K562 (cell line): ENCODE data around the gene GYPE. TPM values are rescaled to one million over a fixed set of nuclear protein-coding genes. Genes with fewer than 3 reads are reported as not detected.
"Not testable (repeated sequence)": the region's sequence is repeated elsewhere in the genome, so short reads cannot be mapped to it uniquely, and the experiment has no call there.

Source experiments
- ATAC-seq: fragments of 200-7000 bp; cut with Tn5 transposase; 3 replicates; pipeline ENCODE4 v1.9.1; 2020; ENCODE audit warnings: moderate library complexity
- BruUV-seq: library from RNA; stranded (reverse); fragments of 400-500 nt; replicated peaks from 2 replicates; lab custom pipeline; 2021; lab: Mats Ljungman, UMichigan
- CTCF ChIA-PET: fragments of 300-600 bp; formaldehyde crosslinking; extraction: SDS; loops from one replicate; lab custom pipeline; 2021; ENCODE audit warnings: low intra/inter-chr PET ratio; lab: Yijun Ruan, JAX
- POLR2A ChIA-PET: fragments of 300-600, 350-650 bp; sonication (Branson Sonifier 250); formaldehyde crosslinking; extraction: SDS; loops from one replicate; lab custom pipeline; 2021; ENCODE audit warnings: antibody characterized with exemption, inconsistent platforms; lab: Yijun Ruan, JAX
- DNase-seq, 4 experiments: peaks; one replicate each; pipeline versions ENCODE4 v3.0.0 to v3.0.0-alpha.2; 2011 to 2018; ENCODE audit warnings: low spot score in 3 of 4, mixed read lengths in 3 of 4; ENCODE audit errors: extremely low read depth in 1 of 4
- FAIRE-seq: peaks from 2 replicates; lab custom pipeline; 2011; peaks lifted over from hg19 to GRCh38; lab: Jason Lieb, UNC
- H2AFZ ChIP-seq: 2 replicates; pipeline ENCODE4 v1.6.0; 2011; ENCODE audit warnings: low read depth, low read length, control low read depth, inconsistent platforms
- H3K27ac ChIP-seq: fragments of 200-600 bp; 3 replicates; pipeline ENCODE4 v1.8.0; 2011; ENCODE audit warnings: low read depth, mild to moderate bottlenecking, control low read depth, inconsistent platforms, low read length, moderate library complexity, mixed read lengths; ENCODE audit errors: extremely low read depth
- H3K27me3 ChIP-seq, 2 experiments: fragments of 300-600 bp in 1 of 2; 2 replicates in 1 of 2; 3 replicates in 1 of 2; pipeline versions ENCODE4 v1.6.0 to v1.8.0; 2011; ENCODE audit warnings: inconsistent platforms in 2 of 2, low read length in 2 of 2, mild to moderate bottlenecking in 1 of 2, mixed read lengths in 1 of 2, moderate library complexity in 1 of 2; ENCODE audit not compliant: control insufficient read depth in 2 of 2, insufficient read depth in 2 of 2
- H3K36me3 ChIP-seq: fragments of 300-600 bp; 3 replicates; pipeline ENCODE4 v1.8.0; 2011; ENCODE audit warnings: mild to moderate bottlenecking, low read length, inconsistent platforms; ENCODE audit not compliant: control insufficient read depth, insufficient read depth
- H3K4me1 ChIP-seq, 2 experiments: fragments of 200-600 bp in 1 of 2; replicated peaks in 1 of 2; 2 replicates in 1 of 2; 3 replicates in 1 of 2; pipeline versions ENCODE4 v1.5.1 to v1.8.0; 2011; ENCODE audit warnings: inconsistent platforms in 2 of 2, low read length in 2 of 2, mild to moderate bottlenecking in 1 of 2, mixed read lengths in 1 of 2, moderate library complexity in 1 of 2; ENCODE audit not compliant: control insufficient read depth in 2 of 2, insufficient read depth in 2 of 2
- H3K4me2 ChIP-seq: 2 replicates; pipeline ENCODE4 v1.6.1; 2011; ENCODE audit warnings: low read length, control low read depth, inconsistent platforms, mixed read lengths; ENCODE audit not compliant: insufficient read depth
- H3K4me3 ChIP-seq: fragments of 200-600 bp; sonication (generic), shearing (Covaris generic); 2 replicates; pipeline ENCODE4 v1.5.1; 2016; ENCODE audit warnings: control low read depth, inconsistent platforms
- H3K79me2 ChIP-seq: fragments of 200-600 bp; 3 replicates; pipeline ENCODE4 v1.8.0; 2011; ENCODE audit warnings: low read length, inconsistent platforms; ENCODE audit not compliant: control insufficient read depth, insufficient read depth
- H3K9ac ChIP-seq, 2 experiments: 2 replicates each; pipeline versions ENCODE4 v1.6.0 to v1.6.1; 2011; ENCODE audit warnings: low read depth in 2 of 2, low read length in 2 of 2, control low read depth in 1 of 2, inconsistent platforms in 1 of 2, mild to moderate bottlenecking in 1 of 2, mixed read lengths in 1 of 2; ENCODE audit not compliant: insufficient read depth in 1 of 2
- H3K9me1 ChIP-seq: one replicate; pipeline ENCODE4 v1.6.0; 2011; ENCODE audit warnings: inconsistent platforms, mild to moderate bottlenecking, low read length, moderate library complexity; ENCODE audit not compliant: control insufficient read depth, insufficient read depth
- H3K9me3 ChIP-seq: replicated peaks from 2 replicates; pipeline ENCODE4 v1.5.1; 2011; ENCODE audit warnings: low read depth, low read length, inconsistent platforms; ENCODE audit not compliant: control insufficient read depth, insufficient read depth
- H4K20me1 ChIP-seq: replicated peaks from 2 replicates; pipeline ENCODE4 v1.6.1; 2011; ENCODE audit warnings: low read length, inconsistent platforms, mixed read lengths; ENCODE audit not compliant: control insufficient read depth, insufficient read depth
- ATF7 ChIP-seq: fragments of 450-650 bp; IDR thresholded peaks from 2 replicates; pipeline ENCODE4 v1.7.1; 2014; ENCODE audit warnings: mild to moderate bottlenecking, moderate library complexity
- CREM ChIP-seq: IDR thresholded peaks from 2 replicates; pipeline ENCODE4 v1.6.1; 2014; ENCODE audit warnings: antibody characterized with exemption, low read depth
- CXXC5 ChIP-seq: fragments of 250-450 bp; sonication (Bioruptor Pico); IDR thresholded peaks from 2 replicates; pipeline ENCODE4 v1.8.0; 2022; ENCODE audit warnings: inconsistent platforms, mild to moderate bottlenecking, moderate library complexity
- ETV5 ChIP-seq: sonication (generic); formaldehyde crosslinking; IDR thresholded peaks from 2 replicates; pipeline ENCODE4 v1.4.0; 2020; ENCODE audit warnings: low read depth, mild to moderate bottlenecking, missing genetic modification reagents
- GABPA ChIP-seq: fragments of 200-800 bp; sonication (Bioruptor generic); conservative IDR thresholded peaks from 2 replicates; pipeline ENCODE4 v1.6.1; 2016; ENCODE audit warnings: low read depth, missing genetic modification characterization, missing compliant biosample characterization
- GATAD2A ChIP-seq: fragments of 450-650 bp; IDR thresholded peaks from 2 replicates; pipeline ENCODE4 v1.6.1; 2017
- PBX2 ChIP-seq, 2 experiments: IDR thresholded peaks in 1 of 2; conservative IDR thresholded peaks in 1 of 2; 2 replicates each; pipeline ENCODE4 v1.6.1; 2016; ENCODE audit warnings: low read depth in 2 of 2, mild to moderate bottlenecking in 1 of 2, missing compliant biosample characterization in 1 of 2, missing genetic modification characterization in 1 of 2, moderate library complexity in 1 of 2
- PHB2 ChIP-seq: fragments of 450-650 bp; IDR thresholded peaks from 2 replicates; pipeline ENCODE4 v1.6.1; 2017; ENCODE audit warnings: low read depth
- PKNOX1 ChIP-seq: fragments of 450-650 bp; IDR thresholded peaks from 2 replicates; pipeline ENCODE4 v1.6.1; 2016
- SMAD4 ChIP-seq: fragments of 250-450 bp; sonication (Bioruptor Pico); conservative IDR thresholded peaks from 2 replicates; pipeline ENCODE4 v1.8.0; 2021; ENCODE audit warnings: inconsistent platforms, mild to moderate bottlenecking, moderate library complexity
- SMARCA4 ChIP-seq: fragments of 450-650 bp; IDR thresholded peaks from 2 replicates; pipeline ENCODE4 v1.6.1; 2016
- SMARCE1 ChIP-seq: fragments of 450-650 bp; IDR thresholded peaks from 2 replicates; pipeline ENCODE4 v1.7.1; 2016; ENCODE audit warnings: mild to moderate bottlenecking
- TAF9B ChIP-seq: fragments of 450-650 bp; IDR thresholded peaks from 2 replicates; pipeline ENCODE4 v1.6.1; 2018; ENCODE audit warnings: mild to moderate bottlenecking; ENCODE audit not compliant: partially characterized antibody
- TAL1 ChIP-seq: fragments of 450-650 bp; IDR thresholded peaks from 2 replicates; pipeline ENCODE4 v1.6.1; 2016; ENCODE audit warnings: mild to moderate bottlenecking
- TEAD4 ChIP-seq, 2 experiments: sonication (generic) in 1 of 2; formaldehyde crosslinking in 1 of 2; IDR thresholded peaks; 2 replicates each; pipeline versions ENCODE4 v1.6.1 to v1.8.0; 2012 to 2022; ENCODE audit warnings: borderline replicate concordance in 1 of 2, inconsistent platforms in 1 of 2, low read length in 1 of 2, mild to moderate bottlenecking in 1 of 2, missing genetic modification reagents in 1 of 2
- ZMIZ1 ChIP-seq, 2 experiments: fragments of 150-350 bp in 1 of 2; IDR thresholded peaks; 2 replicates each; pipeline ENCODE4 v1.6.1; 2012 to 2016; ENCODE audit warnings: low read depth in 2 of 2, low read length in 2 of 2, mild to moderate bottlenecking in 1 of 2, moderate library complexity in 1 of 2
- WGBS: fragments of 100-300 bp; shearing (Covaris generic); methylation state at CpG from one replicate; pipeline ENCODE4 v1.1.6; 2016; ENCODE audit warnings: low coverage, mixed read lengths; ENCODE audit not compliant: insufficient coverage; ENCODE audit errors: missing lambda C conversion rate; 5-methylcytosine and 5-hydroxymethylcytosine counted together
- in situ Hi-C: fragments of 300-500 bp; cut with MboI; formaldehyde crosslinking; loops from 4 replicates; pipeline ENCODE4 v1.15.0; 2018; ENCODE audit warnings: inconsistent platforms, mixed read lengths
- intact Hi-C: fragments of 100-400 bp; cut with micrococcal nuclease; formaldehyde crosslinking; loops from 2 replicates; pipeline ENCODE4 v1.14.2; 2022
- polyA plus RNA-seq, 8 experiments: library from polyadenylated mRNA; depleted of rRNA in 4 of 8; stranded (reverse) in 5 of 8; unstranded in 3 of 8; fragments of >200 nt; fragmentation: Nextera tagmentation in 2 of 8; fragmentation: Illumina TruSeq in 1 of 8; extraction: Ambion mirVana in 2 of 8; extraction: Trizol in 1 of 8; gene quantifications; 2 replicates each; pipeline versions ENCODE4 v1.2.1 to v1.2.3, GENCODE V29; 2011 to 2014; ENCODE audit warnings: inconsistent platforms in 1 of 8, missing spikeins in 1 of 8
- total RNA-seq, 7 experiments: library from RNA; depleted of rRNA in 6 of 7; stranded (reverse); fragments of >200 nt in 6 of 7; fragmentation: Illumina TruSeq in 2 of 7; extraction: Trizol in 2 of 7; gene quantifications; 2 replicates each; pipeline versions ENCODE4 v1.2.1 to v1.2.3, GENCODE V29; 2011 to 2021; ENCODE audit warnings: low replicate concordance in 1 of 7

Gene GYPE
- total and polyA plus RNA-seq, 9 of the 15 experiments (the other 6 are each of a cell fraction or from before 2014, with no cell fraction given): 16.8 to 108 (median 43.7) TPM

- in situ Hi-C loops; H4K20me1 ChIP-seq; H3K9ac ChIP-seq; CTCF ChIA-PET; H2AFZ ChIP-seq; H3K9me1 ChIP-seq; H3K4me2 ChIP-seq; H3K79me2 ChIP-seq; BruUV-seq; H3K27me3 ChIP-seq; H3K4me3 ChIP-seq; H3K36me3 ChIP-seq; POLR2A ChIA-PET; H3K9me3 ChIP-seq; TF ChIP-seq PBX2 (CRISPR knock-in tag; IDR thresholded peaks at IDR 0.05; ENCODE audit: low read depth); TEAD4 (CRISPR knock-in tag; IDR thresholded peaks at IDR 0.05; ENCODE audit: borderline replicate concordance): not testable (repeated sequence)
- Histone ChIP-seq H3K4me1 (peaks cover 0 to 13% of the 10 kb centered on the region in 2 experiments; a peak in 2 of 5 replicates), H3K27ac (peak overlapping the region; percentile 33; the same call in 2 of the 3 replicates)
- DNase-seq: peak in 2 of 4 experiments; percentile 35 to 82
- intact Hi-C loops: loop anchor here (2.0 to 10.0 kb wide), 2 partner anchors 50 to 80 kb away; partner anchors contain the start of gene GYPE
- ATAC-seq: peak; percentile 86
- peak; percentile 94 for FAIRE-seq
- WGBS: 5% methylated on average over 4 of the region's 4 CpGs
- TF ChIP-seq PHB2 (peak; percentile 76), SMARCE1 (peak; percentile 96), PKNOX1 (peak; percentile 79), ETV5 (peak; percentile 36; the same call in 1 of the 2 replicates), GABPA (tag) (peak; percentile 37), SMAD4 (CRISPR knock-in tag) (peak; percentile 87), CXXC5 (CRISPR knock-in tag) (peak; percentile 51), PBX2 (tag; conservative IDR thresholded peaks at IDR 0.05; ENCODE audit: low read depth) (peak; percentile 57), ATF7 (0 out of 2 replicates have a peak, but pooled peaks have one; percentile 12), ZMIZ1 (IDR thresholded peaks at IDR 0.05; ENCODE audit: low read depth in 2 of 2, low read length in 2 of 2) (peak in 1 of 2 experiments; percentile 57; a peak in 1 of 4 replicates), TEAD4 (IDR thresholded peaks at IDR 0.05; ENCODE audit: low read length) (peak; percentile 89), TAL1 (peak; percentile 93), GATAD2A (0 out of 2 replicates have a peak, but pooled peaks have one; percentile 73), CREM (peak; percentile 51; the same call in 1 of the 2 replicates), SMARCA4 (peak; percentile 94), TAF9B (peak; percentile 18)
Observed at GRCh38 chr4:143854645-143855044, 50.7 kb downstream of the GYPE start.
